Transverse colon (tissue), 4 donors: ENCODE data around the gene ANKS1B. TPM values are rescaled to one million over a fixed set of nuclear protein-coding genes. Genes with fewer than 3 reads are reported as not detected.

Experiments
- DNase-seq: peaks from one replicate; pipeline ENCODE4 v3.0.0-alpha.2; 2019
- H3K27ac ChIP-seq, 4 donors: fragments of 200-600 bp; sonication (generic); 2 replicates each; pipeline ENCODE4 v1.5.1; 2016 to 2018; ENCODE audit warnings: inconsistent platforms in 4 of 4
- H3K27me3 ChIP-seq: fragments of 200-600 bp; sonication (generic); 2 replicates; pipeline ENCODE4 v1.5.1; 2017; ENCODE audit warnings: inconsistent platforms
- H3K36me3 ChIP-seq, 4 donors: fragments of 200-600 bp; sonication (generic); 2 replicates each; pipeline ENCODE4 v1.5.1; 2017 to 2019; ENCODE audit warnings: inconsistent platforms in 4 of 4
- H3K4me1 ChIP-seq, 4 donors: fragments of 200-600 bp; sonication (generic); 2 replicates each; pipeline ENCODE4 v1.5.1; 2017 to 2020; ENCODE audit warnings: inconsistent platforms in 4 of 4
- H3K4me3 ChIP-seq, 4 donors: fragments of 200-600 bp; sonication (generic); 1 replicate in 1 of 4; 2 replicates in 3 of 4; pipeline versions ENCODE4 v1.5.1 to v1.6.1; 2017 to 2019; ENCODE audit warnings: inconsistent platforms in 4 of 4
- H3K9me3 ChIP-seq, 2 donors: fragments of 200-600 bp; sonication (generic); 2 replicates each; pipeline ENCODE4 v1.5.1; 2017 to 2019; ENCODE audit warnings: inconsistent platforms in 2 of 2
- CTCF ChIP-seq, 5 experiments: fragments of 200-600 bp in 3 of 5; fragments of 450-650 bp in 2 of 5; sonication (generic) in 3 of 5; IDR thresholded peaks; 1 replicate in 2 of 5; 2 replicates in 3 of 5; pipeline ENCODE4 v1.5.1; 2016 to 2017; ENCODE audit warnings: antibody characterized with exemption in 5 of 5, inconsistent platforms in 3 of 5, mild to moderate bottlenecking in 2 of 5, moderate library complexity in 1 of 5
- EP300 ChIP-seq: sonication (generic); formaldehyde crosslinking; IDR thresholded peaks from one replicate; pipeline ENCODE4 v1.6.1; 2017; ENCODE audit warnings: antibody characterized with exemption, low read depth
- POLR2A ChIP-seq: fragments of 450-650 bp; IDR thresholded peaks from one replicate; pipeline ENCODE4 v1.6.1; 2016; ENCODE audit warnings: antibody characterized with exemption, mild to moderate bottlenecking, moderate library complexity
- POLR2AphosphoS5 ChIP-seq, 3 donors: sonication (generic); formaldehyde crosslinking; IDR thresholded peaks; one replicate each; pipeline ENCODE4 v1.6.1; 2016; ENCODE audit warnings: antibody characterized with exemption in 3 of 3
- WGBS, 2 donors: methylation state at CpG; one replicate each; pipeline ENCODE4 v1.1.5; 2018; ENCODE audit warnings: low coverage in 1 of 2; 5-methylcytosine and 5-hydroxymethylcytosine counted together
- in situ Hi-C, 4 donors: fragments of 200-750 bp; cut with MboI; loops; one replicate each; pipeline versions ENCODE4 v1.15.0 to v1.15.1; 2017; ENCODE audit warnings: low sequenced_read_pairs in 3 of 4, low pct_ligation_motif_present in 1 of 4, low pct_unique_long_range_greater_than_20kb in 1 of 4
- intact Hi-C: fragments of 100-400 bp; cut with DNase I; formaldehyde crosslinking; loops from one replicate; pipeline ENCODE4 v1.15.1; 2023; ENCODE audit warnings: low total_unique reads
- total RNA-seq, 4 donors: library from RNA; depleted of rRNA; stranded (reverse); fragments of >200 nt; gene quantifications; one replicate each; pipeline ENCODE4 v1.1.0, GENCODE V29; 2016

Gene ANKS1B
- total RNA-seq, 4 donors from 2014 or later = 1.4 to 6.4 (median 3.5) TPM; not detected in 1

GRCh38 chr12:99282624-99283023 is 702.1 kb downstream of the ANKS1B start:
- intact Hi-C loops (no loop called here), in situ Hi-C loops (no loop called here)
- no peaks in the 10 kb centered on the region for H3K4me1 ChIP-seq
- H3K27ac ChIP-seq = no peak overlapping the region
- no peak for DNase-seq
- 56 to 58% methylated on average over 4 to 5 of the region's 5 CpGs for WGBS, 2 donors
- no peaks in the 10 kb centered on the region for H3K36me3 ChIP-seq
- no peaks in the 10 kb centered on the region for H3K9me3 ChIP-seq
- TF ChIP-seq CTCF (IDR thresholded peaks at IDR 0.05) (no peak), EP300 (no peak), POLR2AphosphoS5 (IDR thresholded peaks at IDR 0.05) (no peak), POLR2A (no peak)
- H3K4me3 ChIP-seq = no peak overlapping the region
- H3K27me3 ChIP-seq = no peaks in the 10 kb centered on the region

GRCh38 chr12:99282086-99282485 is 702.6 kb downstream of the ANKS1B start:
- intact Hi-C loops = no loop called here
- H3K4me1 ChIP-seq = no peaks in the 10 kb centered on the region
- H3K27ac ChIP-seq = no peak overlapping the region
- H3K27me3 ChIP-seq = no peaks in the 10 kb centered on the region
- no peaks in the 10 kb centered on the region for H3K36me3 ChIP-seq
- in situ Hi-C loops = no loop called here
- no peak for DNase-seq
- WGBS, 2 donors = 71 to 100% methylated on average over 1 of the region's 1 CpG
- no peaks in the 10 kb centered on the region for H3K9me3 ChIP-seq
- H3K4me3 ChIP-seq = no peak overlapping the region
- TF ChIP-seq POLR2A (no peak), EP300 (no peak), POLR2AphosphoS5 (IDR thresholded peaks at IDR 0.05) (no peak), CTCF (IDR thresholded peaks at IDR 0.05) (no peak)

- Histone ChIP-seq H3K4me1 (no peaks in the 10 kb centered on the region), H3K27ac (no peak overlapping the region), H3K36me3 (no peaks in the 10 kb centered on the region), H3K4me3 (no peak overlapping the region), H3K27me3 (no peaks in the 10 kb centered on the region), H3K9me3 (no peaks in the 10 kb centered on the region)
- 48 to 52% methylated on average over 2 of the region's 2 CpGs for WGBS, 2 donors
- TF ChIP-seq POLR2AphosphoS5 (IDR thresholded peaks at IDR 0.05) (no peak), POLR2A (no peak), EP300 (no peak), CTCF (IDR thresholded peaks at IDR 0.05) (no peak)
- in situ Hi-C loops (no loop called here), intact Hi-C loops (no loop called here)
- no peak for DNase-seq
These were observed 703.5 kb downstream of the ANKS1B start for GRCh38 chr12:99281277-99281676.

- no peaks in the 10 kb centered on the region for H3K36me3 ChIP-seq
- H3K9me3 ChIP-seq = peaks cover 0 to 4% of the 10 kb centered on the region in 2 donors
- DNase-seq = no peak
- H3K4me1 ChIP-seq = no peaks in the 10 kb centered on the region
- H3K27me3 ChIP-seq = no peaks in the 10 kb centered on the region
- intact Hi-C loops = no loop called here
- H3K4me3 ChIP-seq = no peak overlapping the region
- 41 to 72% methylated on average over 2 of the region's 2 CpGs for WGBS, 2 donors
- H3K27ac ChIP-seq = no peak overlapping the region
- TF ChIP-seq CTCF (IDR thresholded peaks at IDR 0.05) = no peak
- in situ Hi-C loops = no loop called here
These were observed 705.8 kb downstream of the ANKS1B start for GRCh38 chr12:99278899-99279298.
